Measurements from ENCODE around the gene TXLNG.

DNA sequence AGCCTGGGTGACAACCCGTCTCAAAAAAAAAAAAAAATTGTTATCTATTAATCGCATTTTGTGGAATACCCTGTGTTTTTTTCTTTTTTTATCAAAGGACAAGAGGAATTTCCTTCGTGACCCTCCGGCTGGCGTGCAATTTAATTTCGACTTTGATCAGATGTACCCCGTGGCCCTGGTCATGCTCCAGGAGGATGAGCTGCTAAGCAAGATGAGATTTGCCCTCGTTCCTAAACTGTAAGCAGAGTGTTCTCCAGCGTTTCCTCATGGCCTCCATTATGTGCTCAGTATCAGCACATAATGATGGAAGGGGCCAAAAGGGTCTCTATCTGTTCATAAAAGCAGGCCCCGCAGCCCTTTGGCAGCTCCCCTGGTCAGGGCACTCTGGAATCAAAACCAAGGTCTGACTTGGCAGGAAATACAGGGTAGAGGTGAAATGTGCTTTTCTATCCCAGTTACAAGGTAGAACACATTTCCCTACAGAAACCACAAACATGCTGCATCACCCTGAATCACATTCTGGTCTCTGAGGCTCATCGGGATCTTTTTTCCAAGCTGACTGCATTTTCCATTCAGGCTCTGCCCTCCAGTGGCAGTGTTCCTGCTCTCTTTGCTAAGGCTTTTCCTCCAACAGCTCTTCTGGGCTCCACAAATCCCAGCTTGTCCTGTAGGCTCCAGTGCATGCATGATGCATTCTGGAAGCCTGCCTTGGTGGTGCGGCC lies 42.5 kb upstream of the TXLNG start:
- TF ChIP-seq CTCF (conservative IDR thresholded peaks at IDR 0.05 in 1 of 2, IDR thresholded peaks at IDR 0.05 in 1 of 2; ENCODE audit: extremely low read depth in 1 of 2, insufficient read depth in 1 of 2, low read depth in 1 of 2, low read length in 2 of 2) (peak; percentile 51 to 64), EZH2 (IDR thresholded peaks at IDR 0.05; ENCODE audit: borderline replicate concordance, low read length) (no peak)
